MM.1S (cell line): Measurements from ENCODE around the gene MACROD2.

Source experiments
- CTCF ChIP-seq: fragments of 300-600 bp; sonication (generic); IDR thresholded peaks from 2 replicates; pipeline ENCODE4 v1.5.1; 2016; ENCODE audit warnings: antibody characterized with exemption, low read length, mixed read lengths
- EZH2phosphoT487 ChIP-seq: fragments of 300-600 bp; sonication (generic); IDR thresholded peaks from 2 replicates; pipeline ENCODE4 v1.6.1; 2018; ENCODE audit warnings: antibody characterized with exemption, low read length

- TF ChIP-seq EZH2phosphoT487: no peak
- no peak for TF ChIP-seq CTCF
These were observed 1574.8 kb downstream of the MACROD2 start for GRCh38 chr20:15570156-15570555.
